GM19463 (cell line): Measurements from ENCODE around the gene GSE1.
"Not testable (repeated sequence)": the region's sequence is repeated elsewhere in the genome, so short reads cannot be mapped to it uniquely, and the experiment has no call there.

Source experiments
- ATAC-seq: cut with Tn5 transposase; IDR thresholded peaks from one replicate; pipeline ENCODE4 v1.9.1; 2021; ENCODE audit warnings: mild to moderate bottlenecking, moderate library complexity; ENCODE audit not compliant: unreplicated experiment

The GSE1 gene

DNA sequence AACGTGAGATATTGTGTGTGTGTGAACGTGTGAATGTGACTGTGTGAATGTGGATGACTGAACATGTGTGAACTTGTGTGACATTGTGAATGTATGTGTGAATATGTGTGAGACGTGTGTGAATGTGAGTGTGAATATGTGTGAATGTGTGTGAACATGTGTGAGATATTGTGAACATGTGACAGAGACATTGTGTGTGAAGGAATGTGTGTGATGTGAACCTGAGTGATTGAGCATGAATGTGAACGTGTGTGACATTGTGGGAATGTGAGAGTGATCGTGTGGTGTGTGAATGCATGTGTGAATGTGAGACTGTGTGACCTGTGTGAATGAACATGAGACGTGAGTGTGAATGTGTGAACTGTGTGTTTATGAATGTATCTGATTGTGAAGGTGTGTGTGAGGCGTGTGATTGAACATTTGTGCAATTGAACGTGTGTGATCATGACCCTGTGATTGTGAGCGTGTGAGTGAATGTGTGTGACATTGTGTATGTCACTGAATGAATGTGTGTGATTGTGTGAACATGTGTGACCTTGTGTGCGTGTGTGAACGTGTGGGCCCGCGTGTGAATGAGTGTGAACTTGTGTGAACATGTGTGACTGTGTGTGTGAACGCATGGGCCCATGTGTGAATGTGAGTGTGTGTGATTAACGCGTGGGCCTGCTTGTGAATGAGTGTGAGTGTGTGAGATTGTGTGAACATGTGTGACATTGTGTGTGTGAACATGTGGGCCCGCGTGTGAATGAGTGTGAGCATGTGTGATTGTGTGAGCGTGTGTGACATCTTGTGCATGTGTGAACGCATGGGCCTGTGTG lies 23.2 kb upstream of the GSE1 start:
- ATAC-seq = no peak

DNA sequence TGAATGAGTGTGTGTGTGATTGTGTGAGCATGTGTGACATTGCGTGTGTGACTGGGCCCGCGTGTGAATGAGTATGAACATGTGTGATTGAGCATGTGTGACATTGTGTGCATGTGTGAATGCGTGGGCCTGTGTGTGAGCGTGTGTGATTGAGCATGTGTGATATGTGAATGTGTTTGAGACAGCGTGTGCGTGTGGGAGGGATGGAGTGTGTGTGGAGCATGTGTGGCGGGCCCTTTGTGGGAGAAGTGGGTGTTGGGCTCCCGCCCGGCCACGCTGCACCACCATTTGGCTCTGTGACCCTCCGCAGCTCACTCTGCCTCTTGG lies 22.7 kb upstream of the GSE1 start:
- no peak for ATAC-seq

GRCh38 chr16:85591381-85591780 lies 21.7 kb upstream of the GSE1 start:
- ATAC-seq = no peak

DNA sequence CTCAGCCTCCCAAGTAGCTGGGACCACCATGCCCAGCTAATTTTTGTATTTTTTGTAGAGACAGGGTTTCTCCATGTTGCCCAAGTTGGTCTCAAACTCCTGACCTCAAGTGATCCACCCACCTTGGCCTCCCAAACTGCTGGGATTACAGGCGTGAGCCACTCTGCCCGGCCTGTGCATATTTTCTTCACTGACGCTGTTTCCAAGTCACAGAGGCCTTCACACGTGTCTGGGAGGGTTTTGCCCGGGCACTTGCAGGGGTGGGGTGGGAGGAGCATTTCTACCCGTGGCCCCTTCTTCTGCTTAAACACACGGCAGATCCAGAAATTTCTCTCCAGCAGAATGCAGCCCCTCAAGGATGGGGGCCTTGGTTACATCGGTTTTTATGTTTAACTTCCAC lies 20.8 kb upstream of the GSE1 start:
- not testable (repeated sequence) for ATAC-seq

DNA sequence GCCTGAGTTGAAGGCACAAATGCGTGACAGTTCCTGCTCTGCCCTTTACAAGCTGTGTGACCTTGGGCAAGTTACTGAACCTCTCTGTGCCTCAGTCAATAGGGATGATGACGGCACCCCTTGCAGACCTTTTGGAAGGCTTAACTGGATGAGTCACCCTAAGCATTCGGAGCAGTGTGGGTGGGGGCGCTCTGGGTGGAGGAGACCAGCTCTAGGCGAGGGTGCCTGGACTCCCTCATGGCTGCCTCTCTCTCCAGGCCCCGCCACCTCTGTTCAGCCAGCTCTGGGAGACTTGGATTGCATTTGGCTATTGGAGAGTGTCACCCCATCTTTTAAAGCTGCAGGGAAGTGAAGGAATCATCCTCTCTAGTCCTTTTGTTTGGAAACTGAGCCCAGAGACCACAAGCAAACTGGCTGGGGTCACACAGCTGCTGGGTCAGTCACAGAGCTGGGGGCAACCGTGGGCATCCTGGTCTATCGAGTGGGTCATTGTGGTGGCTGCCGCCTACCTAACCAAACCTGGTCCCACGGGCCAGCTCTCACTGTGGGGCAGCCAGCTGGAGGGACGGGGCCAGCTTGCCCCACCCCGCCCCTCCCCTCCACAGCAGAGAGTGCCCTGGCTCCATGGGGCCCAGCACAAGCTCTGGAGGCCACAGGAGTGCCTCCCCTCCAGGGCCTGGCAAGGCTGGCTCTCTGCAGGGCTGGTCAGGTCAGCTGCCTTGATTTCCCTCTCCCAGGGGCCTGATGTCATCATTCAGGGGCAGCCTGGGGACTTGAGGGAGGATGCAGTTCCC lies 20.2 kb upstream of the GSE1 start:
- ATAC-seq = no peak

GRCh38 chr16:85593494-85594221 lies 19.5 kb upstream of the GSE1 start:
- ATAC-seq = no peak

- ATAC-seq = no peak
Observed at GRCh38 chr16:85594273-85594977, 18.7 kb upstream of the GSE1 start.

DNA sequence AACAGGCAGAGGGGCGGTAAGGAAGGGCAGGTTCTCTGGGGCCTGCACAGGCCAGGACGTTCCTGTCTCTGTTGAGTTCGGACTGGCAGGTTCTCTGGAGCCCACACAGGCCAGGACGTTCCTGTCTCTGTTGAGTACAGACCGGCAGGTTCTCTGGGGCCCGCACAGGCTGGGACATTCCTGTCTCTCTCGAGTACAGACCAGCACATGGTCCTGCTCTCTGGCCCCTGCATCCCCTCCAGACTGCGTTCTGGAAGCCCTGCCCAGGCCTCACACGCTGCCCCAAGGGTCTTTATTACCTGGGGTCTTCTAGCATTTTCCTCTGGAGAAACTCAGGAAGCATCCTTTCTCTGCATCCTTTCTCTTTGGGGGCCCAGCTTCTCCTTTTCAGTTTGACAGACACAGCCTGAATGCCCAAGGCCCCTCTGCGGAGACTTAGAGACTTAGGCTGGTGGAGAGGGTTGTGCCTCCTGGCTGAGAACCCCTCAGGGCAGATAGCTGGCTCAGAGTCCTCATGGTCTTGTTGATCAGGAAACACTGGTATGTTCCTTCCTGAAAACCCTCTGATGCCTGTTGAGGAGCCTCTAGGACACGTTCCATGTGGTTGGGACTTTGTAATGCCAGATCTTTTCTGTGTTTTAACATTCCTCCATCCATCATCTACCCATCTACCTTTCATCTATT lies 18.0 kb upstream of the GSE1 start:
- no peak for ATAC-seq

GRCh38 chr16:85595812-85596502 lies 17.2 kb upstream of the GSE1 start:
- no peak for ATAC-seq

DNA sequence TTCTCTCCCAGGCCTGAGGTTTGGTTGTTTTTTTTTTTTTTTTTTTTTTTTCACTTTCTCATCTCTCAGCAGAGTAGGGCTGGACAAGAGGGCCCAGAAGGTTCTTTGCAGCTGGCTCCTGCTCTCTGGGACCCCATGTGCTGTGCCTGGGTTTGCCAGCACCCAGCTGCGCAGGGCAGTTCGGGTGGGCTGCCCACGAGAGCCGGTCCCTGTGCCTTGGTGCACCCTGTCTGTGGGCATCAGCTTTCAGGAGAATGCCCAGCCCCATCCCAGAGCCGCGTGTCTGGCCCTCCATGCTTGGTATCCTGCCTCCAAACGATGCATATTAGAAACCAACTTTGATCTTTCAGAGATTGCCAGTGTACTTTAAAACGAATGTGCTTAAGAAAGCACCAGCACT lies 15.0 kb upstream of the GSE1 start:
- ATAC-seq = no peak

- ATAC-seq = no peak
Observed at GRCh38 chr16:85600078-85600477, 13.0 kb upstream of the GSE1 start.

DNA sequence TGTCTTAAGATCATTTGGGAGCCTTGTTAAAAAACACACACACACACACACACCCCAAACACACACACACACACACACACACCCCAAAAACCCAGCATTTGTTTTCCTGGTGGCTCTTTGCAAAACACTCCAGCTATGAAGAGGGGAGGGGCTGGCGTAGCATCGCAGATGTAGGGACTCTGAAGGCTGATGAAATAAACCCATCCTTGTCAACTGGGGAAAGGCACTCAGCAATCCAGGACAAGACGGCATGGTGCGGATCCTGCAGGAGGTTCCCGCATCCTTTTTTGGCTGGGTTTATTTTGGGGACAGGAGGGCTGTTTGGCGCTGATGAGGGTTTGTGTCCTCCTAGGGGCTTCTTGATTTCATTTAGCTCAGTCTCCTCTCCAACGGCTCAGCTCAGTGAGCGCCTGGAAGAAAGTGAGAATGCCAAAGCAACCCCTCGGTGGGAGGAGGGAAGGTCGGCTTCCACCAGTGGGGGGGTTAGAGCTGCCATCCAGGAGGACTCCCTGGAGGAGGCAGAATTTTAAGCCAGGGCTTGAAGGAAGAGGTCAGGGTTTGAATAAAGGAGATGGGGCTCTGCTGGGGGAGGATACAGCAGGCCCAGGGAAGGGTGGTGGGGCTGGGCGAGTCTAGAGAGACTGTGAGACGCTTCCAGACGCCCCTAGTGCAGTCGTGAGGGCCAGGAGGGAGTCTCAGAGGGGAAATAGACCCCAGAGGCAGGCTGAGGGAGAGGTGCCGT lies 12.4 kb upstream of the GSE1 start:
- no peak for ATAC-seq

GRCh38 chr16:85601272-85601639 lies 11.9 kb upstream of the GSE1 start:
- no peak for ATAC-seq

DNA sequence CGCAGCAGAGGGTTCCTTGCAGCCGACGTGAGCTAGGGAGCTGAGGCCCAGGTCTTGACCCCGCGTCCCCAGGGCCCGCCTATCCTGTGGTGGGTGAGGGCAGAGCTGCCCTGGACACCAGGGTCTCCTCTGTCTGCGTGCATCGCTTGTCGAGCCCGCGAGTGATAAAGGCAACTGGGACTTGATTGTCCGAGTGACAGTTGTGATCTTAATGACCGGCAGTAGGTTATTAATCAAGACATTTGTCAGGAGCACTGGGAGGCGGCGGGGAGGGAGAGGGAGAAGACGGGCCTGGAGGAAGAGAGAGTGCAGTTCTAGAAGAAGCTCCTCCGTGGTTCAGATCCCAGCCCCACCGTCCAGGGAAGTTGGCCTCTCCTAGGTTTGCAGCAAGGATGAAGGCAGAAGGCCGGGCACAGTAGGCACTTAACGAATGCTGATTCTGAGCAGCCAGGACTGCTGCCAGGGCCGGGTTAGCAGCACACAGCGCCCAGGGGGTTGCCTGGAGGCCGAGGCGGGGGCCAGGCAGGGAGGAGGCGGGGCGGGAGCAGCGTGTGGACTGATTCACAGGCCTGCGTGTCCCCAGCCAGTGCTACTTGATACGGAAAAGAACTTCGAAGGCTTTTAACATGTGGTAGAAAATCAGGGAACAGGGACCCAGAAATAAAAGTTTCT lies 11.3 kb upstream of the GSE1 start:
- no peak for ATAC-seq

DNA sequence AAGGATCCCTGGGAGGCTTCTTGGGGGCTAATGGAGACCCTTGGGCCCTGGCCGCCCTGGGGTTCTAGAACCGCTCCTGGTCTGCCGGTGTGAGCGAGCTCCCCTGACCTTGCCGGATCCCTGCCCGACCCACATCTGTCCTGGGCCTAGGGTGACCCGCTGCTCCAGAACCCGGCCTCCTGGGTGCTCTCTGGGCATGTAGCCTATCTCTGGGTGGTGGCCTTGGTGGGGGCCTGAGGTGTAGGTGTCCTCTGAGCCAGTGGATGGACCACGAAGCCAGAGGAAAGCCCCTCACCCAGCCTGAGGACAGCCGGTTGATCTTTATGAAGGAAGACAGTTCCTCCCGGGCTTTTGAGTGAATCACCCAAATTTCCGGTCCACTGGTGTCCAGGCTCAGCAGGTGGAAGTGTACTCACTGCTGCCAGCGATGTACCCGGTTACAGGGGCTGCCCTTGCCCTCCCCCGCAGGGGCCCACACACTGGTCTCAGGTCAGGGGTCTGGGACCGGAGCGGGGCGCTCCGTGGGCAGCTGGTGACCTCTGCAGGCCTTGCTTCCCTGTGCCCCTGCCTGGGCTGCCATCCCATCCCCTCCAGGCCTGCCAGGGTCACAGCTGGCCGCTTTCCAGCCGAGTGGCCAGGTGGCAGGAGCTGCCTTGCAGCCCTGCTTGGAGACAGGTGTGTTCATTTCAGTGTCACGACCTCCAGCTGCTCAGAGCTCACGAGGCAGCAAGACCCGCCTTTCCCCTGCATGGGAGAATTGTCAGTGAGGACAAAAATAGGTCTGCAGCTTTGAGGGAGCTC lies 10.5 kb upstream of the GSE1 start:
- ATAC-seq = no peak

DNA sequence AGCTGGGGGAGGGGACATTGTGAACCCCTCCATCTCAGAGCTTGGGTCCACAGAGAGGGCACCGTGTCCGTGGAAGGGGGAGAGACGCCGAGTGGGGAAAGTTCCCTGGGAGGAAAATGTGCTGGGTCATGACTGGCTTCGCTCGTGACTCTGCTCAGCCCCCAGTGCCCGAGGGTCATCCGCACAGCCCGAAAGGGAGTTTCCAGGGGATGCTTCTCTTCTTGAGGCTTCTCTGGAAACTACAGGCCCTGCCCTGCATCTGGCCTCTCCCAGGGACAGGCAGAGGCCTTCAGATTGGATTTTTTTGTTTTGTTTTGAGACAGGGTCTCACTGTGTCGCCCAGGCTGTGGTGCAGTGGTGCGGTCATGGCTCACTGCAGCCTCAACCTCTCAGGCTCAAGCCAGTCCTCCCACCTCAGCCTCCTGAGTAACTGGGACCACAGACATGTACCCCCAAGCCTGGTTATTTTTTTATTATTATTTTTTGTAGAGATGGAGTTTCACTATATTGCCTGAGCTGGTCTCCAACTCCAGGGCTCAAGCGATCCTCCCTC lies 9.8 kb upstream of the GSE1 start:
- ATAC-seq = no peak

DNA sequence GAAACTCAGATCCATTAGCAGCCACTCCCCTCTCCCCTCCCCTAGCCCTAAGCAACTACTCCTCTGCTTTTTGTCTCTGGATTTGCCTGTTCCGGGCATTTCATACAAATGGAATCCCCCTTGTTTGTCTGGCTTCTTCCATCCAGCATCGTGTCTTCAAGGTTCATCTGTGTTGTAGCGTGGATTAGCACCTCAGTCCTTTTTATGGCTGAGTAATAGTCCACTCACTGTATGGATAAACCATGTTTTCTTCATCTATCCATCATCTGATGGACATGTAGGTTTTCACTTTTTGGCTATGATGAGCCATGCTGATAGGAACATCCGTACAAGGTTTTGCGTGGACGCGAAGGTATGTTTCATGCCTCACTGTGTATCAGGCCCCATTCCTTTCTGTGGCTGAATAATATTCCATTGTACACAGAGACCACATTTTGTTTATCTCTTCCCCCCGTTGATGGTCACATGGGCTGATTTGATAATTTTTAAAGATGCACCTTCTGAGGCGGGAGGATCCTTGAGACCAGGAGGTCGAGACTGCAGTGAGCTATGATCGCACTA lies 8.9 kb upstream of the GSE1 start:
- ATAC-seq = no peak
